Thyroid gland (tissue), 4 donors: ENCODE data around the gene MARVELD1.

Experiments
- CTCF ChIP-seq, 6 experiments: fragments of 200-600 bp in 3 of 6; fragments of 450-650 bp in 3 of 6; sonication (generic) in 3 of 6; IDR thresholded peaks; one replicate each; pipeline ENCODE4 v1.5.1; 2016 to 2019; ENCODE audit warnings: antibody characterized with exemption in 6 of 6, mild to moderate bottlenecking in 2 of 6, inconsistent platforms in 1 of 6, moderate library complexity in 1 of 6
- POLR2A ChIP-seq, 2 donors: fragments of 450-650 bp; IDR thresholded peaks; one replicate each; pipeline ENCODE4 v1.6.1; 2017; ENCODE audit warnings: antibody characterized with exemption in 2 of 2, mild to moderate bottlenecking in 2 of 2, moderate library complexity in 1 of 2

GRCh38 chr10:97676770-97677581, 36.6 kb upstream of the MARVELD1 start:
- peak; percentile 75 to 93 (median 82) for TF ChIP-seq CTCF (IDR thresholded peaks at IDR 0.05)
- TF ChIP-seq POLR2A (IDR thresholded peaks at IDR 0.05) = no peak
